T-helper 2 cell treated with Interferon-gamma antibody and Interleukin-4, amounts not matched to agents 5 μg/mL and 100 μg/mL, for 36 hours (primary cell): ENCODE measurements around the gene SLC6A18.

ENCODE experiments used
- DNase-seq: peaks from one replicate; pipeline ENCODE4 v3.0.0; 2021; ENCODE audit warnings: low spot score
- H3K27ac Mint-ChIP-seq: one replicate; pipeline ENCODE4 v1.8.0; 2021; ENCODE audit warnings: mild to moderate bottlenecking, mixed read lengths
- H3K27me3 Mint-ChIP-seq: one replicate; pipeline ENCODE4 v1.8.0; 2021; ENCODE audit warnings: low read depth, mixed read lengths
- H3K36me3 Mint-ChIP-seq: one replicate; pipeline ENCODE4 v1.8.0; 2021; ENCODE audit warnings: low read depth, mixed read lengths
- H3K4me1 Mint-ChIP-seq: one replicate; pipeline ENCODE4 v1.8.0; 2021; ENCODE audit warnings: low read depth, mixed read lengths
- H3K4me3 Mint-ChIP-seq: one replicate; pipeline ENCODE4 v1.8.0; 2022; ENCODE audit warnings: mild to moderate bottlenecking, moderate library complexity, mixed read lengths
- H3K9me3 Mint-ChIP-seq: one replicate; pipeline ENCODE4 v1.8.0; 2021; ENCODE audit warnings: mixed read lengths

SLC6A18 gene

DNA sequence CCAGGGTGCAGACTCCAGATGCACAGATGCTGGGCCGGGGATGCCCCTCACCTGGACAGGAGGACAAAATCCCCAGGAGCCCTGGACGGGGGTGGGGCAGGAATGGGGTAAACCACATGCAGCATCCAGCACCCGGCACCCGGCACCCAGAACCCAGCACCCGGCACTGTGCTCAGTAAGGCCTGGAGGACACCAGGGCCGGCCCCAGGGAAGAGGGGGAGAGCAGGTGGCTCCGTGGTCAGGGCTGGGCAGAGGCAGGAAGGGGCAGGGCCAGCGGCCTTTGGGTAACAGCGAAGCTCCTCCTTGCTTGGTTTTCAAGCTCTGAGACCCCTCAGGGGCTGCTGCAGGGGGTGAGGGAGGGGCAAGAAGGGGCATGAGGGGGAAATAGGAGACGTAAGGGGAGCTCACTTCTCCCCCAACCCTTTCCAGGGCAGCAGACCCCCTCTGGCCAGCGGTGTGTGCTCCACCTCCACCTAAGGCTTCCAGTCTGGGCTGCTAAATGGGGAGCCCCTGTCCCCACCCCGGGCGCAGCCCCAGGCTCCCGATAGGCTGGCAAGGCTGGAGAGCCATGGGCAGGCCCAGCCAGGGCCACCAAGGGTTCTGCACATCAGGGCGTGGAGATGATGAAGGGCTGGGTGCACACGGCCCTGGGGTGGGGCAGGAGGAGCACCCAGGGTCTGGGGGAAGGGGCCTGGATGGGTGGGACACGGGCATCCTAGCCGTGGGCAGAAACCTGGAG, 41.6 kb upstream of the SLC6A18 start:
- no peaks in the 10 kb centered on the region for H3K4me1 Mint-ChIP-seq
- no peaks in the 10 kb centered on the region for H3K36me3 Mint-ChIP-seq
- no peak for DNase-seq
- no peaks in the 10 kb centered on the region for H3K9me3 Mint-ChIP-seq
- no peaks in the 10 kb centered on the region for H3K27me3 Mint-ChIP-seq
- H3K4me3 Mint-ChIP-seq: no peak overlapping the region
- no peak overlapping the region for H3K27ac Mint-ChIP-seq

- no peaks in the 10 kb centered on the region for H3K27me3 Mint-ChIP-seq
- no peak overlapping the region for H3K27ac Mint-ChIP-seq
- DNase-seq: no peak
- H3K4me1 Mint-ChIP-seq: no peaks in the 10 kb centered on the region
- no peaks in the 10 kb centered on the region for H3K36me3 Mint-ChIP-seq
- H3K4me3 Mint-ChIP-seq: no peak overlapping the region
- no peaks in the 10 kb centered on the region for H3K9me3 Mint-ChIP-seq
These were observed 41.1 kb upstream of the SLC6A18 start for GRCh38 chr5:1184163-1184470.

DNA sequence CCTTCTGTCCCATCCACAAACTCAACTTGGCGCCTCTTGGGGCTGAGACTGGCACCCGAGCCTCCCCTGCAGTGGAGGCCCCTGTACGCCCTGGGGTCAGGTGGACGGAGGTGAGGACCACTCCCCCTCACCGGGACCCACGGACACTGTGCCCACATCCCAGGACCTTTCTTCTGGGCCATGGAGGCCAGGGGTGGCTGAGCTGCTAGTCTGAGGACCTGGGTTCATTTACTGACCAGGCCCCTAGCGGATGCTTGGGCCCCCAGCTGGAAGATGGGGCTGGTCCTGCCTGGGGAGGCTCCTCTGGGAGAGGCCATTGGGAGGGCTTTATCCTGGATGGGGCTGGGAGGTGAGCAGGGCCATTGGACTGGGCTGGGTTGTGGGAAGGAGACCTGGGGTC, 40.7 kb upstream of the SLC6A18 start:
- Mint-ChIP-seq H3K9me3 (no peaks in the 10 kb centered on the region), H3K27me3 (peaks cover 2% of the 10 kb centered on the region), H3K27ac (no peak overlapping the region), H3K4me1 (no peaks in the 10 kb centered on the region), H3K4me3 (no peak overlapping the region), H3K36me3 (no peaks in the 10 kb centered on the region)
- DNase-seq: no peak

- Mint-ChIP-seq H3K27ac (no peak overlapping the region), H3K4me3 (no peak overlapping the region), H3K9me3 (no peaks in the 10 kb centered on the region), H3K36me3 (no peaks in the 10 kb centered on the region), H3K4me1 (no peaks in the 10 kb centered on the region), H3K27me3 (peaks cover 5% of the 10 kb centered on the region)
- DNase-seq: no peak
These were observed 40.0 kb upstream of the SLC6A18 start for GRCh38 chr5:1185038-1185627.

- H3K4me3 Mint-ChIP-seq: no peak overlapping the region
- no peaks in the 10 kb centered on the region for H3K36me3 Mint-ChIP-seq
- H3K9me3 Mint-ChIP-seq: no peaks in the 10 kb centered on the region
- no peak overlapping the region for H3K27ac Mint-ChIP-seq
- no peaks in the 10 kb centered on the region for H3K4me1 Mint-ChIP-seq
- no peak for DNase-seq
- H3K27me3 Mint-ChIP-seq: peaks cover 6% of the 10 kb centered on the region
These were observed 39.4 kb upstream of the SLC6A18 start for GRCh38 chr5:1185629-1186350.

DNA sequence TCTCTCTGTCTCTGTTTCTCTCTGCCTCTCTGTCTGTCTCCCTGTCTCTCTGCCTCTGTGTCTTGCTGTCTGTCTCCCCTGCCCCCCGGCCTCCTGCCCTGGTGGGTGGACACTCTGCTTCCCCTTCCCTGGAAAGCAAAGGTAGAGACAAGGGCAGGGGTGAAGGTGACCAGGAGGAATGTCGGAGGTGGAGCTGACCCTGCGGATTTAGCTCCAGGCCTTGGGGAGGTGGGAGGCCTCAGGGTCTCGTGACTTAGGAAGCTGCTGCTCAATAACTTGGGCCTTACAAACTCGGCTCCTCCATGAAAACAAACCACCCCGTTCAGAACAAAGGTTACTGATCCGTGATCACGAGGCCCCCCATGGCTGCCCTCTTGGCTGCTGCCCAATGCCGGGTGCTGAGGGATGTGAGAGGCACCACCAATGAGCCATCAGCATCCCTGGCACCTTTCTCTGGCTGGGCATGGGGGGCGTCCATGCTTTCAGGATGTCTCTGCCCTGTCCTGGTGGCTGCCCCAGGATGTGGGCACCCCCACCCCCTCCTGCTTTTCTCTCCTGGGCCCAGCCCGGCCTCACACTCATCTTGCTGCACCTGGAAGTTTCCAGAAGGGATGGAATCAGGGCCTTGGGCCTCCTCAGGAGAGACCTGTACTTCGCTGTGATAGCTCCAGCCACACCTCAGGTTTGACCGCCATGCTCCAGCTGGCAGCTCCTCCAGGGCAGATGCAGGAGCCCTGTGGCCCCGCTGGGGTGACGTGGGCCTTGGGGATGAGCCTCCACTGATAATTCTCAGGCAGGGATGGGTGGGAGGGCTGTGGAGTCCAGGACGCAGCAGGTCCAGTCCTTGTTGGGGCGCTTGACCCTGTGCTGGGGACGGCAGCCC, 38.6 kb upstream of the SLC6A18 start:
- Mint-ChIP-seq H3K4me3 (no peak overlapping the region), H3K36me3 (no peaks in the 10 kb centered on the region), H3K9me3 (no peaks in the 10 kb centered on the region), H3K27me3 (peaks cover 9% of the 10 kb centered on the region), H3K4me1 (no peaks in the 10 kb centered on the region), H3K27ac (no peak overlapping the region)
- DNase-seq: no peak

GRCh38 chr5:1187234-1187949, 37.8 kb upstream of the SLC6A18 start:
- no peaks in the 10 kb centered on the region for H3K36me3 Mint-ChIP-seq
- no peak overlapping the region for H3K27ac Mint-ChIP-seq
- H3K27me3 Mint-ChIP-seq: peaks cover 11% of the 10 kb centered on the region
- no peak overlapping the region for H3K4me3 Mint-ChIP-seq
- DNase-seq: no peak
- H3K4me1 Mint-ChIP-seq: no peaks in the 10 kb centered on the region
- no peaks in the 10 kb centered on the region for H3K9me3 Mint-ChIP-seq

DNA sequence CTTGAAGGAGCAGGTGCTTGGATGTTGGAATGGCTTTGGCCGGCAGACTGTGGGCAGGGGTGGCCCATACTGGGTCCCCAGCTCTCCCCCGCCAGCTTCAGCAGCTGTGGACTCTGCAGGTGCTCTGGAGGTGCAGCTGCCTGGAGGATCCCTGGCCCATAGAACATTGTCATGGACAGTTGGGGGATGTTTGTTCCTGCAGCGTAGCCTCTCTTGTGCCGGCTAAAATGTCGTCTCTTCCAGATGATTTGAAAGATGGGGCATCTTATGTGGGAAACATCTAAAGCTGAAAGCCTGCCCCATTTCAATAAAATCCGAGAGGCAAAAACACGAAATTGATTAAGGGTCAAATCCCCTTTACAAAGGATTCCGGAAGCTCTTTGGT, 37.2 kb upstream of the SLC6A18 start:
- Mint-ChIP-seq H3K4me3 (no peak overlapping the region), H3K27me3 (peaks cover 13% of the 10 kb centered on the region), H3K4me1 (no peaks in the 10 kb centered on the region), H3K27ac (no peak overlapping the region), H3K36me3 (no peaks in the 10 kb centered on the region), H3K9me3 (no peaks in the 10 kb centered on the region)
- DNase-seq: no peak

DNA sequence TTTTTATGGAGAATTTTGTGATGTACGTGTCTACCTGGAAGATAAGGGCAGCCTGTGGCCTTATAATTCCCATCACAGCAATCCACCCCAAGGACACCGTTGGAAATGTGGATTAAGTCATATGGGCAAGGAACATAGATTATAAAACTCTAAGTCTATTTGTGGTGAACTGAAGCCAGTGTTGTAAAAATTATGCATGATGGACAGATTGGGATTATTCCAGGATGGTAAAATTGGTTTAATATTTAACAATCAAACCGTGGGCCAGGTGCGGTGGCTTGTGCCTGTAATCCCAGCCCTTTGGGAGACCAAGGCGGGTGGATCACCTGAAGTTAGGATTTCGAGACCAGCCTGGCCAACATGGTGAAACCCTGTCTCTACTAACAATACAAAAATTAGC, 36.7 kb upstream of the SLC6A18 start:
- no peaks in the 10 kb centered on the region for H3K36me3 Mint-ChIP-seq
- H3K4me3 Mint-ChIP-seq: no peak overlapping the region
- no peak for DNase-seq
- no peaks in the 10 kb centered on the region for H3K4me1 Mint-ChIP-seq
- H3K27me3 Mint-ChIP-seq: peaks cover 14% of the 10 kb centered on the region
- no peaks in the 10 kb centered on the region for H3K9me3 Mint-ChIP-seq
- no peak overlapping the region for H3K27ac Mint-ChIP-seq

DNA sequence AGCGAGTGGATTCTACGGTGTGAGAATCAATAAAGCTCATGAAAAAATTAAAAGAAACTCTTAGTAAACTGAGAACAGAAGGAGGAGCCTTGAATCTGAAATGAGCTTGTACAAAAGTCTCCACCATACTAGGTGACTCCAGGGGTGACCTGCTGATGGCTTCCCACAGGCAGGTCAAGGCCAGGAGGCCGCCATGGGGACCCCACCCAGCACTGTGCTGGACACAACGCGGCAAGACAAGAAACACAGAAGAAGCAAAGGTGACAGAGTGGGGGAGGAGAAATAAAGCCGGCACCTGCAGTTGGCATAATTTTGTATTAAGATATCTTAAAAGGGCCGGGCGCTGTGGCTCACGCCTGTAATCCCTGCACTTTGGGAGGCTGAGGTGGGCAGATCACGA, 35.9 kb upstream of the SLC6A18 start:
- Mint-ChIP-seq H3K4me3 (no peak overlapping the region), H3K9me3 (no peaks in the 10 kb centered on the region), H3K27ac (no peak overlapping the region), H3K4me1 (no peaks in the 10 kb centered on the region), H3K27me3 (peaks cover 14% of the 10 kb centered on the region), H3K36me3 (no peaks in the 10 kb centered on the region)
- no peak for DNase-seq

GRCh38 chr5:1190278-1190677, 34.9 kb upstream of the SLC6A18 start:
- no peak overlapping the region for H3K4me3 Mint-ChIP-seq
- no peak for DNase-seq
- peaks cover 14% of the 10 kb centered on the region for H3K27me3 Mint-ChIP-seq
- no peaks in the 10 kb centered on the region for H3K36me3 Mint-ChIP-seq
- no peak overlapping the region for H3K27ac Mint-ChIP-seq
- no peaks in the 10 kb centered on the region for H3K9me3 Mint-ChIP-seq
- H3K4me1 Mint-ChIP-seq: no peaks in the 10 kb centered on the region

- peaks cover 14% of the 10 kb centered on the region for H3K27me3 Mint-ChIP-seq
- no peak for DNase-seq
- H3K36me3 Mint-ChIP-seq: no peaks in the 10 kb centered on the region
- no peaks in the 10 kb centered on the region for H3K4me1 Mint-ChIP-seq
- no peak overlapping the region for H3K4me3 Mint-ChIP-seq
- H3K9me3 Mint-ChIP-seq: no peaks in the 10 kb centered on the region
- H3K27ac Mint-ChIP-seq: no peak overlapping the region
These were observed 34.3 kb upstream of the SLC6A18 start for GRCh38 chr5:1190837-1191239.

DNA sequence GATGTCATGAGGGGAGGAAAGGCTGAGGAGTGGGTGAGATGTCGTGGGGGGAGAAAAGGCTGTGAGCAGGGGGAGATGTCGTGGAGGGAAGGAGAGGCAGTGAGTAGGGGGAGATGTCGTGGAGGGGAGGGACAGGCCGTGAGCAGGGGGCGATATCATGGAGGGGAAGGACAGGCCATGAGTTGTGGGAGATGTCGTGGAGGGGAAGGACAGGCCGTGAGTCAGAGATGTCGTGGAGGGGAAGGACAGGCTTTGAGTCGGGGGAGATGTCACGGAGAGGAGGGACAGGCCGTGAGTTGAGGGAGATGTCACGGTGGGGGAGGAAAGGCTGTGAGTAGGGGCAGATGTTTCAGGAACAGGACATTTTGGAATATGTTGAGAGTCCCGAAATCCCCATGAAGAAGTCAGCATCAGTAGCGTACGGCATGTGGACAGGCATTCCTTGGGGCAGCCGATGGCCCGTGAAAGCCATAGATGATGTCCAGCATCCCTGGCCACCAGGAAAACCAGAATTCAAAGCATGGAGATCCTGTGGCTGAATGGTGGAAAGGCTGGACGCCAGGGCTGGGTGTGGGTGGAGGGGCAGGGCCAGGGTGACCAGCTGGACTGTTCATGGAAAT, 32.1 kb upstream of the SLC6A18 start:
- Mint-ChIP-seq H3K4me1 (no peaks in the 10 kb centered on the region), H3K9me3 (no peaks in the 10 kb centered on the region), H3K27me3 (peaks cover 14% of the 10 kb centered on the region), H3K4me3 (no peak overlapping the region), H3K36me3 (no peaks in the 10 kb centered on the region), H3K27ac (no peak overlapping the region)
- no peak for DNase-seq
